GM21381 (cell line): ENCODE data around the gene ST8SIA3.

ENCODE experiments used
- ATAC-seq: cut with Tn5 transposase; IDR thresholded peaks from one replicate; pipeline ENCODE4 v1.9.1; 2021; ENCODE audit warnings: mild to moderate bottlenecking, moderate library complexity; ENCODE audit not compliant: unreplicated experiment

Gene ST8SIA3, protein sequence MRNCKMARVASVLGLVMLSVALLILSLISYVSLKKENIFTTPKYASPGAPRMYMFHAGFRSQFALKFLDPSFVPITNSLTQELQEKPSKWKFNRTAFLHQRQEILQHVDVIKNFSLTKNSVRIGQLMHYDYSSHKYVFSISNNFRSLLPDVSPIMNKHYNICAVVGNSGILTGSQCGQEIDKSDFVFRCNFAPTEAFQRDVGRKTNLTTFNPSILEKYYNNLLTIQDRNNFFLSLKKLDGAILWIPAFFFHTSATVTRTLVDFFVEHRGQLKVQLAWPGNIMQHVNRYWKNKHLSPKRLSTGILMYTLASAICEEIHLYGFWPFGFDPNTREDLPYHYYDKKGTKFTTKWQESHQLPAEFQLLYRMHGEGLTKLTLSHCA

DNA sequence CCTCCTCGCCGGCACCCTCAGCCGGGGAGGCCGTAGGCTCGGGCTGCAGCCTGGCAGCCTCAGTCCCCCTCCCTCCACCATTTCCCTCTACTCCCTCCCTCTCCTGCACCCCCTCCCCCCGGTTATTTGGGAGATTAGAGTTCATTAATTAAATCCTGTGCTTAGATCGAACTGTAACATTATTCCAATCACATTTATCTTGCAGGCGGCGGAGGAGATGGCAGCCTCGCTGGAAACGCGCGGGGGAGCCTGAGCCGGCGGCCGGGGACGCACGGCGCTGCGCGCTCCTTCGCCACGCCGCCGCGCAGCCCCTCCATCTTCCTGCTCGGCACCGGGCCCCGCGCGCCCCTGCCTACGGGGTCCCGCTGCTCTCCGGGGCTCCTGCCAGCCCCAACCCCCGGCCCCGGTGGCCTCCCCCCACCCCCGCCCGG, at the start of gene ST8SIA3:
Gene ST8SIA3 (plus strand): TSS at position 287 of the 431 bp plus-strand sequence. CDS start 290 bp downstream, outside the sequence.
- ATAC-seq, result no peak

DNA sequence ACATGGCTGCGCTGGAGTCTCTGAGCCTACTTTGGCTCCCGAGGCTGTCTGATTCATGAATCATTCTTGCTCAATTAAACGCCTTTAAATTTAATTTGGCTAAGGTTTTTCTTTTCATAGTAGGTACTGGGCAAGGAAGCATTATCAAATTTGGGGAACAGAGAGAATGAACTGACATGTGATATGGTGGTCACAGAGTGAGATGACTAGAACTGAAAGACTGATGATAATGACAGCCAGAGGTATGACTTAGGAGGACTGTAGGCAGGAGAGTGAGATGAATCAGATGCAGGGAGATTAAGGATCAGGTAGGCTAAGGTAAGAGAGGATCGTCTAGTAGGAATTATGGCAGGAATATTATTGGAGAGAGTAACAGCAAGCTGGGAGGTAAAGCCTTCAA, 40.9 kb upstream of the ST8SIA3 start:
- ATAC-seq, result no peak

DNA sequence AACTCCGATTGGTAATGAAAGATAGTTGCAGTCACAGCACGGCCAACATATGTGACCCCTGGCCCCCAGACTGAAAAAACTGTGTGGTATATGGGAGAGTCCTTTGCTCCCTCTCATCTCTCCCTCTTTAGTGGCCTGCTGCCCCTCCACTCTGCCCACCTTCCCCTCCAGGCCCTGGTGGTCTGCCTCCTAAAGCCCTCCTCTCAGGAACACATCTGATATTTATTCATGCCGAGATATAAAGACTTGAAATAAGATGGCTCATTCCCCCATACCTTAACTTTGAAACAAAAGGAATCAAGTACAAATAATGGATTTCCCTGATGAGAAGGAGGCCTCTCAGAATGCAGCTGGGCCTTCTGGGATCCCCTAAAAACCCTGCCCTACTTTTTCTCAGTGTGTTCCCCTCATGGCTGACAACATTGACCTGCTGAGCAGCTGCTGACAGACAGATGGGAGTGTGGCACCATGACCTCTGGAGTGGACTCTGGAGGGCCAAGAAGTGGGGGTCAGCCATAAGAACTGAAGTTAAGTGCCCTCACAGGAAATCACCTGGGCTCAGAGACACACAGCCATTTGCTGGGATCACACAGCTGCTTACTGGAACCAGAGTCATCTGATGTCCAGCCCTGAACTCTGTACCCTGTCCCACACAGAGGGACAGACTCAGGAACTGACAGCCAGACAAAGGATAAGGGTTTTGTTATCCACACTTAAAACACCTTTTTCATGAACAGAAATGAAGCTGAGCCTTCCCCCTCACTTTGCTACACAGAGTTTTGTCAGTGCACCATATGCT, 39.8 kb upstream of the ST8SIA3 start:
- ATAC-seq, result no peak

DNA sequence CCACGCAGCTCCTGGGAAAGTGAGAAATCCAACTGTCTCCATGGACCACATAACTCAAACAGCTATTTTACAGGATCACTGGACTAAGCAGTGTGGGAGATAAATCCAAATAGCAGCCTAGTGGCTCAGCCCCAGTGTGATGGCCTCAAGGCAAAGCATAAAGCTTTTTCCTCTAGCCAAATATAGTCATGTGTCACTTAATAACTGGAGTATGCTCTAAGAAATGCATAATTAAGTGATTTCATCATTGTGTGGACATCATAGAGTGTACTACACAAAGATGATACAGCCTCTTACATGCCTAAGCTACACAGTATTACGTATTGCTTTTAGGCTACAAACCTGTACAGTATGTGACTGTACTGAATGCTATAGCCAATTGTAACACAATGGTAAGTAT, 31.8 kb upstream of the ST8SIA3 start:
- ATAC-seq, result no peak

DNA sequence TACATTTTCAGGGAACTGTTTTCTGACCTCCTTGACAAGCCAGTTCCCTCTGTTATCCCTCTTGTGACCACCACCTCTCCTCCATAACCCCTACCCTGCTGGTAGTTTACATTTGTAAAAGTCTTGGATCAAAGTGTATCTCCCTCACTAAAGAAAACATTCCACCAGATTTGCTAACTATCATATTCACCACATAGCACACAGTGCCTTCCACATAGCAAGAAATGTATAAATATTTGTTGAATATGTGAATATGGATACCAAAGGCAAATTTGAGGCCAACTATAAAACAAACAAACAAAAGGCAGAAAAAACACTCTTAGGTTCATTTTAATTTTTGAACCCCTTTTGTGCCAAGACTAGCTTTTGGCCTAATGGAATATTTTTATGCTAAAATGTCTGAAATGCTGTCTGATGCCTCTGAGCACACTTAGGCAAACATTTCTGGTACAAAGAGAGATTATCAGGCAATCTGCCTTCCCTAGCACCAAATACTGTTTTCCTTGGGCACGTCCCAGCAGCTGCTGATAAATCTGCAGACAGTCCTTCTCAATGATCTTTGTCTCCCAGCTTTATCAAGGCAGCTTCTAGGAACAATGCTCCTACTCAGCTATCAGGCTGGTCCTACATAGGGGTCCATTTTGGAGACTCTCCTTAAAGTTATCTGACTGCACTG, 26.7 kb upstream of the ST8SIA3 start:
- ATAC-seq, result no peak

DNA sequence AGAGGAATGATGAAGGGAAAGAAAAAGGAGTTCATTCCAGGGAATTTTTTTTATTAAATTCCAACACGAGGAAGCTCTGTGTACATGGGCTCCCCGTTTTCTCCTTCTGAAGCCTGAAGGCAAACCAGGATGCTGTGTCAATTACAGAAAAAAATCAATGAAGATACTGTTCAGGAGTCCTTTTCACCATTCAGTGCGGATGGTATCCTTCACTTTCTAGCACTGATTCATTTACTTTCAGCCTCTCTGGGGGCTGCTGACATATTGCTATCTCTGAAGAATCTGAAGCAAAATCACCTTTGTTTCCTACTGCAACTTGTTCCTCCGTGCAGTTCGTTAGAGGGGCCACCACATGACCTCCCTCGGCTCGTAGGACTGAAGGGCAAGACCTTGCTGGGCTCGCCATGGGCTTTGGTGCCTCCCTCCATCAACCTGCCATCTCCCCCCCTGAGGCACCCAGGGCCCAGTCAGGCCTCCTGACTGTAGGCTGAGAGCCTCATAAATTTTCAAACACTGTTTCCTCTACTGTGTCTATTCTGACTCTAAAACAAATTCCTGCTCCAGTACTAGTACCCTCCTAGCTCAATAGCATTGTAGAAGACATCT, 25.5 kb upstream of the ST8SIA3 start:
- no peak for ATAC-seq

DNA sequence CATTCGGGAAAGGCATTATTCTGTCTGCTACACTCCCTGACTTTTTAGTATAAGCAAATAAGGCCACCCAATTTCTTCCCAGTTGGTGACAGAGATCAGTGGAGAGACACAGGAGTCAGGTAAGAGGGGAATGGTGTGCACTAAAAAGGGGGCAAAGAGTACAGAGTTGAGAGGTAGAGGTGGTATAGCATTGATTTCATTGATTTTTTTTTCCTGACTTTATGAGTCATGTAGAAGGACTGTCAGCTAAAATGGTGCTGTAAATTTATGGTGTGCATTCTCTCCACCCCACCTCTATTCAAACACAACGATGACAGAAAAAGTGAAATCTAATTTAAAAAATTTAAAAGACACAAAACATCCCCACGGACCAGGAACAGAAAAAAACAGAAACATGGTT, 23.7 kb upstream of the ST8SIA3 start:
- no peak for ATAC-seq

DNA sequence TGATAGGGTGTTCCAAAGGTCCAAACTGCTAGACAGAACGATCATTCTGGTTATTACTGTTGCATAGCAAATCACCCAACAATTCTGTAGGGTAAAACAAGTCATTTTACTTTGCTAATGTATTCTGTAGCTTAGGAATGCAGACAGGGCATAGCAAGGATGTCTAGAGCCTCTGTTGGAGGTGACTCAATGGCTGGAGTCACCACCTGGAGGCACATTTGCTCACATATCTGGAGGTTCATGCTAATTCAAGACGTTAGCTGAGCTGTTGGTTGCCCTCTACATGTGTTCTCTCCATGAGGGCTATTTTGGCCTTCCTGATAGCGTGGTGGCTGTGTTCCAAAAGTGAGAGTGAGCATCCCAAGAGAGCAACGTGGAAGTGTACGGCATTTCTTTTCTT, 22.5 kb upstream of the ST8SIA3 start:
- no peak for ATAC-seq

DNA sequence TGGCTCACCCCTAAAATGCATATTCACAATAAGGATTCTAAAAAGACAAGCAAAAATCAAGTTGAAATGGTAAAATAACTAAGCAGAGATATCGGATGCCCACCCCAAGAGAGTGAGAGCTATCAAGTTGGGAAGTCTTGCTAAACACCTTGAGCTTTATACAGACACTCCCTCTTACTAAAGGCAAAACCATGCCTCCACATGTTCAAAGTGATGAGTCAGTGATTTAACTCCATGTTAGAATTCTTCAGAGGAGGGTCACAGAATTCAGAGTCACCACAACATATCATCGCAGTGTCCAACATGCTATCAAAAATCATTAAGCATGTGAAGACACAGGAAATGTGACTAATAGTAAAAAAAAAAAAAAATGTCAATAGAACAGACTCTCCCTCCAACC, 20.6 kb upstream of the ST8SIA3 start:
- ATAC-seq, result no peak

DNA sequence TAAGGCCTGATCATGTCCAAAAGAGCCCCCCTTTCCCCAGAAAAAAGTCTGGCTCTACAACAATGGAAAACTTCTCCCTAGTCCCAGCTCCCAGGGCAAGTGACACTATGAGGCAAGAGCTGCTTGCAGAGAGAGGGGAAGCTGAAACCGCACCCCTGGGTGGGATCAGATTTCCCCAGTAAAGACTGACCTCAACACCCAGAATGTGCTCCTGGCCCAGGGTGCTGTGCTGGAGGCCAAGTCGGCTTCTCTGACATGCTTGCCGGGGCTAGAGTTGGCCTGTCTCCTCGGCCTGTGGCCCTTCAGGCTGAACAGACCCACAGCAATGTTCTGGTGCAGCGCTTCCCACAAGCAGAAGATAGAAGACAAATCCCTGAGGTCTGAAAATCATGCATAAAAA, 18.4 kb upstream of the ST8SIA3 start:
- no peak for ATAC-seq

DNA sequence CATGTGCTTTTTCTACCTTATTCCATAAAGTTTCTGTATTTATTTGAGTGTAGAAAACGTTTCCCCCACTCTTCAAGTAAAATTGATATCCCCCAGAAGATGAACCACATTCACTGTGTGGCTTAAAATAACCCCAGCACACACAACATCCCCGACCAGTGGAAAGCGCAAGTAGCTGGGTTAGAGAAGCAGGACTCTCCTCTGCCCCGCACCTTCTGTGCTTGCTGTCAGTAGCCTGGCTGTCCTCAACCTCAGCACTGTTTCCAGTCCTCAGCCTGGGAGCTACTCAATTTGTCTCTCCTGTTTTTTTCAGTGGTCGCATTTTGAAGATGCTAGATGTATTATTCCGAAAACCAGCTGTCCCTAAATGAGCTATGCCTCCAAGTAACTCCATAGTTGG, 18.0 kb upstream of the ST8SIA3 start:
- no peak for ATAC-seq

DNA sequence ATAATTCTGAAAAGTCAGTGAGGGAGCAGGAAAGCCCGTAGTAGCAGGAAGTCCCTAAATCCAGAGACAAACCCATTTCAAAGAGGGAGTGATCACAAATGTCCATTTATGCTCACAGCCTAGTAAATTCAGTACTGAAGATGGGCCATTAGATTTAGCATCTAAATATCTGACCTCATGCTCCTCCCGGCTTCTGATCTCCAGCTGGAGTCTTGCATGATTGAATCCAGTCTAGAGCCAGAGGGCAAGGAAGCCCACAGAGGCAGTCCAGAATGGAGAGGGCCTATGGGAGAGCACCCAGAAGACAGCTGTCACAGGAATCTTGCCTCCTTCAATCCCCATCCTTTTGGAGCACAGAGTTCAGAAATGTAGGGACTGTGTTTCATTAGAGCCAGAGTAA, 16.0 kb upstream of the ST8SIA3 start:
- ATAC-seq, result no peak

DNA sequence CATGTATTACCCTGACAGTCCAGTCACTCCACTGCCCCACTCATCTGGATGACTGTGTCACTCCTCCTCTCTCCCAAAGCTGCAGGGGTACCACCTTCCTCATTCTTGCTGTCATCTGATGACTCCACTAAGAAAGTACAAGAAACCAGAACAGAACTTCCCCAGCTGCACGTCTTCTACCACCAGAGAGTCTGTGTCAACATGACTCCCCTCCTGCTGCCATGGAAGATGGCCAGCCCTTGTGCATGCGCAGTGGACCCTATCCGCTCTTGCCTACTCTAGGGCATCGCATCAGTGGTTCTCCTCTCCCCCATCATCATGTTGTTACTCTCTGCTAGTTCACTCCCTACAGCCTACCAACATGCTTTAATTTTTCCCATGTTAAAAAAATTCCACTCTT, 14.5 kb upstream of the ST8SIA3 start:
- ATAC-seq, result no peak

DNA sequence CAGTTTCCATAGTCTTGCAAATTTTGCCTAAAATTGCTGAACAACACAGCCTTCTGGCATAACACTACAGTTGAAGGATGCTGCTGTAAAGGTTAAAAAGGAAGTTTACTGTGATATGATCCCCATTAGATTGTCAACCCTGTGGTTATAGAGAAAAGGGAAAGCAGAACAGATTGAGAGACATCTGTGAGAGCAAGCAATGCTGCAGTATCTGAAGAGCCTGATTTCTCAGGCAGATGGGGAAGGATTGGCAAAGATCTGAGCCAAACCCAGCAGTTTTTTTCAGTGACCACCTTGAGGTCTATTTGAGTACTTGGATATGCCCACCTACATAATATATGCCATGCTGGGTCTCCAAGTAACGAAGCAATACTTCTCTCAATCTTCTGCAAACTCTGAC, 8.5 kb upstream of the ST8SIA3 start:
- ATAC-seq, result no peak

DNA sequence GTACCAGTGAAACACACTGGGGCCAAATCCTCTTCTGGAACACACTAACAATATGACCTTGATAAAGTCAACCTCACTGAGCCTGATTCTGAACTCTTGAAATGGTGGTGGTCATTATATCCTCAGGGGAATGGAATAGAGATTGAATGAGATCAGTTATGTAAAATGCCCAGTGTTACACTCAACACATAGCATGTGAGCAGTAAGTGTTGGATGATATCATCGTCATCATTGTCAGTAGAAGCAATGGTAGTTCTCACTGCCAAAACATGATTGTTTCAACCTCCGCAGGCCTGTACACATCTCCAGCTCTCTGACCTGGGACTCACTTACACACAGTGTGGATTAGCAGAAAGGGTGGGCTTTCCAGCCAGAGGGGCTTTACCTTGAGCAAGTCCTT, 5.5 kb upstream of the ST8SIA3 start:
- no peak for ATAC-seq

DNA sequence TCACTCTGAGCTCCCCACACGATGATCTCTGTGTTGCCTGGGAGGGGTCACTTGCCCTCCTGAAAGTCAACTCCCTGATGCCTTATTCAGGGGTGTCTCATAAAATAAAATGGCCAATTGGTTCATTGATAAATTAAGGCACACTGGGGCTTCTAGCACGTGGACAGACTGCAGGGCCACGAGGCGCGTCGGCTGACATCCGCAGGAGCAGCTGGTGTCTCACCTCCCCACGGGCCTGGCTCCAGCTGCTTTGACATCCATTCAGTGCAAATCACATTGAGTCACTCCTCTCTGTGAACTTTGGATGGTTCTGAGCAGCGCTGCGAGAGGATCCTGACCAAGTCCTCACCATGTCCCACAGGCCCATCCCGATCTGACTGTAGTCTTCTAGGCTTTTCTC, 4.6 kb upstream of the ST8SIA3 start:
- no peak for ATAC-seq

DNA sequence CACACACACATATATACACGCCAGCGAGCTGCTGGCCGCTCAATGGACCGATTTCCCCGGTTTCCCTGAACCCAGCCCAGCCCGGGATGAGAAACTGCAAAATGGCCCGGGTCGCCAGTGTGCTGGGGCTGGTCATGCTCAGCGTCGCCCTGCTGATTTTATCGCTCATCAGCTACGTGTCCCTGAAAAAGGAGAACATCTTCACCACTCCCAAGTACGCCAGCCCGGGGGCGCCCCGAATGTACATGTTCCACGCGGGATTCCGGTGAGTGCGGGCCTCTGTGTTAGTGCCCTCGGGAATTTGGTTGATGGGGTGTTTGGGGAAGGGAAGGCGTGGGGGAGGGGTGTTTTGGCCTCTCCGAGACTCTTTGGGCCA, 392 bp downstream of the ST8SIA3 start:
- no peak for ATAC-seq

DNA sequence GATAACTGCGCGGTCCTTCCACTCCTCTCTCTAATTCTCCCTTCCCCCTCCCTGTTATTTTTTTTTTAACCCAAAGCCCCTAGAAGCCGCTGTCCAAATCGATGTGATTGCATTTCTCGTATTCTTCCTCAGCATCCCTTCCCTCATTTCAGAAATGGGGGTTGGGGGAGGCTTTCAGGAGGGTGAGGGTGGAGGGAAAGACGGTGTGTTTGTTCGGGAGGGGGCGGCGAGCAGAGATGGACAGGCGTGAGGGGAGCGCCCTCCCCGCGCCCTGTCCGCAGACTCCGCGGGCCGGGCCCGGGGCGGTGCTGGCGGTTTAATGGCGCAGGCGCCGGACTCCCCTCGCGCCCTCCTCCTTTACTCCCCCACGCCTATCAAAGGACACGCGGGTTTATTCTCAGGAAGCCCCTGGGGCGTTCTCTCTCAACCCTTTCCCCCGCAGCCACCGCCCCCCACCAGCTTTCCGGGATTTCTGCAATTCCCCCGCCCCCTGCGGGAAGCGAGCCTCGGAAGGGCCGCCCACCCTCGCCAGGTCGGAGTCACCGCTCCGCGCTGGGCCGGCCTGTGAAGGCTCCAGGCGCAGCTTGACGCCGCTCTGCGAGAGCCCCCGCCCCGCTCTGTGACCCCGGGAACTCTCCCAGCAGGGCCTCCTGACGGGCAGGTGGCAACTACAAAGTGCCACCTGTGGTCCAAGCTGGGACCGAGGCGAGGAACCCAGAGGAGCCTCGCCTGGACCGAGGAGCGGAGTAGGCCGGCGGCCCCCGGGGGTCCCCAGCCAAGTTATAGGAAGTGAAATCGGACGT, 981 bp downstream of the ST8SIA3 start:
- no peak for ATAC-seq

DNA sequence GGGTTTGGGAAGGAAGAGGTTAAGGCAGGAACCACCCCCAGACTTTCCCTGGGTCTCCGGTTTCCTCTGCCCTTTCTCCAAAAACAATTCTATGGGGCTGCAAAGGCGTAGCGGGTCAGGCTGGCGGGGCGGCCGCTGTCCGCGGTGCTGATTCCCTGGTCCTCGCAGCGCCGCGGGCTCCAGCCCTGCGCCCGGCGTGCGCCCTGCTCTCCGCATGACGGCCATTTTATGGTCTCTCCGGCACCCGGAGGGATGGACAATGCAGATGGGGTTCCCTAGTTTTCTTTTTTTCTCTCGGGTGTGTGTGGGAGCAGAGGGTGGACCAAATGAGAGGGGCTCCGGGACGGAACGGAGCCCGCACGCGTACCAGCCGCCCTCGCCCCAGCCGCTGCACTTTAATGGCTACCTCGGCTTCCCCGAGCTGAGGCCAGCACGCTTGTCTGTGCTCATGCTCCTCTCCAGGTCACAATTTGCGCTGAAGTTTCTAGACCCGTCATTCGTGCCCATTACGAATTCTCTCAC, 1.6 kb downstream of the ST8SIA3 start:
- ATAC-seq, result no peak

DNA sequence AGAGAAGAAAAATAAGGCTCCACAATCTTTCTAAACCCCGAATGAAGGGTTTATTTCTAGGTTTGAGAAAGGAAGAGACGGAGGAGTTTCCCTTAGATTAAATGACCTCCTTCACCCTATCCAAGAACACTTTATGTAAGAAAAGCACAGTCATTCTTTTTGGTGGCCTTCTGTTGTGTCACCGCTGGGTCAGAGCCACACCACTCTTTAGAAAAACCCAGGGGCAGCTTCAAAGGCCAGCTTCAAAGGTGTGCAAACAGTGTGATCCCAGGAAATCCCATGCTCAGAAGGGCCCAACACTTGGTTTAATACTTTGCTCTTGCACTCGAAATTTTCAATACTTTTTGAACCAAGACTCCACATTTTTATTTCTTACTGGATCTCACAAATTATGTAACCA, 7.1 kb downstream of the ST8SIA3 start:
- no peak for ATAC-seq
